OCI-LY1 (cell line): ENCODE results near the gene CDKN2B-AS1.

Experiments used
- H2AFZ ChIP-seq: fragments of 200-600 bp; sonication (generic), shearing (Covaris generic); 2 replicates; pipeline ENCODE4 v1.6.0; 2014; ENCODE audit warnings: antibody characterized with exemption, mild to moderate bottlenecking, low read length
- H3F3A ChIP-seq: fragments of 200-600 bp; sonication (generic), shearing (Covaris generic); 2 replicates; pipeline ENCODE4 v1.6.0; 2014; ENCODE audit warnings: mild to moderate bottlenecking, antibody characterized with exemption, low read length, moderate library complexity; ENCODE audit not compliant: insufficient read depth
- H3K27ac ChIP-seq: fragments of 200-600 bp; sonication (generic); 2 replicates; pipeline ENCODE4 v1.5.1; 2014; ENCODE audit warnings: low read length, mixed run types, mild to moderate bottlenecking, low read depth; ENCODE audit not compliant: poor library complexity, severe bottlenecking
- H3K27me3 ChIP-seq: fragments of 200-600 bp; sonication (generic); 2 replicates; pipeline ENCODE4 v1.6.0; 2014; ENCODE audit warnings: antibody characterized with exemption, mild to moderate bottlenecking, low read length, moderate library complexity; ENCODE audit not compliant: insufficient read depth
- H3K36me3 ChIP-seq: fragments of 200-600 bp; sonication (generic); 2 replicates; pipeline ENCODE4 v1.6.1; 2014; ENCODE audit warnings: mild to moderate bottlenecking, antibody characterized with exemption, low read length, moderate library complexity, mixed read lengths; ENCODE audit not compliant: insufficient read depth
- H3K4me1 ChIP-seq: fragments of 200-600 bp; sonication (generic); 2 replicates; pipeline ENCODE4 v1.5.1; 2014; ENCODE audit warnings: mild to moderate bottlenecking, low read length, moderate library complexity; ENCODE audit not compliant: insufficient read depth, severe bottlenecking
- H3K4me2 ChIP-seq: fragments of 200-600 bp; sonication (generic), shearing (Covaris generic); 2 replicates; pipeline ENCODE4 v1.6.1; 2014; ENCODE audit warnings: low read length
- H3K4me3 ChIP-seq: fragments of 200-600 bp; sonication (generic); 2 replicates; pipeline ENCODE4 v1.5.1; 2014; ENCODE audit warnings: low read length, low read depth, mild to moderate bottlenecking, mixed read lengths; ENCODE audit not compliant: poor library complexity, severe bottlenecking
- H3K79me2 ChIP-seq: fragments of 200-600 bp; shearing (Covaris generic); 2 replicates; pipeline ENCODE4 v1.6.1; 2016; ENCODE audit warnings: mixed run types, low read length, mixed read lengths; ENCODE audit not compliant: insufficient read depth
- H3K9ac ChIP-seq: fragments of 200-600 bp; sonication (generic), shearing (Covaris generic); 2 replicates; pipeline ENCODE4 v1.6.1; 2014; ENCODE audit warnings: mild to moderate bottlenecking, low read length, mixed read lengths
- H3K9me2 ChIP-seq: fragments of 200-600 bp; sonication (generic), shearing (Covaris generic); 2 replicates; pipeline ENCODE4 v1.6.1; 2014; ENCODE audit warnings: low read depth, mild to moderate bottlenecking, low read length, mixed read lengths
- H3K9me3 ChIP-seq: fragments of 200-600 bp; shearing (Covaris generic); 2 replicates; pipeline ENCODE4 v1.6.1; 2014; ENCODE audit warnings: low read length, mixed read lengths
- H4K20me1 ChIP-seq: fragments of 200-600 bp; sonication (generic), shearing (Covaris generic); 2 replicates; pipeline ENCODE4 v1.6.0; 2016; ENCODE audit warnings: mild to moderate bottlenecking, low read length; ENCODE audit not compliant: insufficient read depth
- EZH2 ChIP-seq: fragments of 200-600 bp; sonication (generic), shearing (Covaris generic); IDR thresholded peaks from 2 replicates; pipeline ENCODE4 v1.8.0; 2017; ENCODE audit warnings: borderline replicate concordance, mixed run types, mild to moderate bottlenecking, antibody characterized with exemption, low read length, moderate library complexity, mixed read lengths
- TF ChIP-seq, protein P1 (sequence below): fragments of 200-600 bp; sonication (generic), shearing (Covaris generic); IDR thresholded peaks from 2 replicates; pipeline ENCODE4 v1.5.1; 2017; ENCODE audit warnings: mild to moderate bottlenecking, antibody characterized with exemption, low read length, moderate library complexity, mixed read lengths

The CDKN2B-AS1 gene

GRCh38 chr9:22129133-22129532 is 134.5 kb downstream of the CDKN2B-AS1 start:
- Histone ChIP-seq H3K4me2 (no peak overlapping the region), H3K79me2 (no peaks in the 10 kb centered on the region), H3F3A (no peaks in the 10 kb centered on the region), H3K27me3 (no peaks in the 10 kb centered on the region), H3K36me3 (no peaks in the 10 kb centered on the region), H3K9me2 (no peaks in the 10 kb centered on the region), H3K4me3 (no peak overlapping the region), H3K4me1 (no peaks in the 10 kb centered on the region), H3K9ac (no peak overlapping the region), H4K20me1 (no peaks in the 10 kb centered on the region), H3K27ac (no peak overlapping the region), H2AFZ (no peak overlapping the region), H3K9me3 (no peaks in the 10 kb centered on the region)
- TF ChIP-seq, protein P1, sequence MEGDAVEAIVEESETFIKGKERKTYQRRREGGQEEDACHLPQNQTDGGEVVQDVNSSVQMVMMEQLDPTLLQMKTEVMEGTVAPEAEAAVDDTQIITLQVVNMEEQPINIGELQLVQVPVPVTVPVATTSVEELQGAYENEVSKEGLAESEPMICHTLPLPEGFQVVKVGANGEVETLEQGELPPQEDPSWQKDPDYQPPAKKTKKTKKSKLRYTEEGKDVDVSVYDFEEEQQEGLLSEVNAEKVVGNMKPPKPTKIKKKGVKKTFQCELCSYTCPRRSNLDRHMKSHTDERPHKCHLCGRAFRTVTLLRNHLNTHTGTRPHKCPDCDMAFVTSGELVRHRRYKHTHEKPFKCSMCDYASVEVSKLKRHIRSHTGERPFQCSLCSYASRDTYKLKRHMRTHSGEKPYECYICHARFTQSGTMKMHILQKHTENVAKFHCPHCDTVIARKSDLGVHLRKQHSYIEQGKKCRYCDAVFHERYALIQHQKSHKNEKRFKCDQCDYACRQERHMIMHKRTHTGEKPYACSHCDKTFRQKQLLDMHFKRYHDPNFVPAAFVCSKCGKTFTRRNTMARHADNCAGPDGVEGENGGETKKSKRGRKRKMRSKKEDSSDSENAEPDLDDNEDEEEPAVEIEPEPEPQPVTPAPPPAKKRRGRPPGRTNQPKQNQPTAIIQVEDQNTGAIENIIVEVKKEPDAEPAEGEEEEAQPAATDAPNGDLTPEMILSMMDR: no peak
- TF ChIP-seq EZH2: no peak

DNA sequence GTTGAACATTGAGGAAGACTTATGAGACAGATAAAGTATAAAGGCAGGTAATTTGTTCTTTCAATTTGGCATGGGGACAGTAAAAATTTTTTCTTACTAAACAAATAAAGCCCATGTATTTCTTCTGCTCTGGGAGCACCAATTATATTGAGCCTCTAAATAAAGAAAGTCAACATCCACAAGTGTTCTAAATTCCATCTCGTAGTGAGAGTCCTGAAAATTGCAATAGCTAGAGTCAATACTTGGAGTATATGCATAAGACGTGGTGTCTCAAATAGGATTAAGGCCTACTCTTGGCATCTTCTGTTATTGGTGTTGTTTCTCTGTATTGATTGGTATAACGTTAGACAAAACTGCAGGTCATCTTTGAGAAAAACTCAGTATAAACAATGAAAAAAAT is 135.0 kb downstream of the CDKN2B-AS1 start:
- H3K4me3 ChIP-seq: no peak overlapping the region
- no peaks in the 10 kb centered on the region for H3K4me1 ChIP-seq
- no peaks in the 10 kb centered on the region for H3K9me2 ChIP-seq
- H4K20me1 ChIP-seq: no peaks in the 10 kb centered on the region
- no peak overlapping the region for H2AFZ ChIP-seq
- H3K27ac ChIP-seq: no peak overlapping the region
- no peaks in the 10 kb centered on the region for H3F3A ChIP-seq
- H3K9me3 ChIP-seq: no peaks in the 10 kb centered on the region
- H3K9ac ChIP-seq: no peak overlapping the region
- no peaks in the 10 kb centered on the region for H3K27me3 ChIP-seq
- H3K4me2 ChIP-seq: no peak overlapping the region
- no peaks in the 10 kb centered on the region for H3K79me2 ChIP-seq
- TF ChIP-seq, protein P1: no peak
- no peak for TF ChIP-seq EZH2
- H3K36me3 ChIP-seq: no peaks in the 10 kb centered on the region

- Histone ChIP-seq H4K20me1 (no peaks in the 10 kb centered on the region), H2AFZ (no peak overlapping the region), H3K4me1 (no peaks in the 10 kb centered on the region), H3K4me2 (no peak overlapping the region), H3K4me3 (no peak overlapping the region), H3K9me2 (no peaks in the 10 kb centered on the region), H3K27ac (no peak overlapping the region), H3K79me2 (no peaks in the 10 kb centered on the region), H3F3A (no peaks in the 10 kb centered on the region), H3K27me3 (no peaks in the 10 kb centered on the region), H3K36me3 (no peaks in the 10 kb centered on the region), H3K9ac (no peak overlapping the region), H3K9me3 (no peaks in the 10 kb centered on the region)
- TF ChIP-seq, protein P1: no peak
These were observed 137.2 kb downstream of the CDKN2B-AS1 start for GRCh38 chr9:22131817-22132216.
